ENCODE data around the gene IGIP. TPM values are rescaled to one million over a fixed set of nuclear protein-coding genes. Genes with fewer than 3 reads are reported as not detected.

The IGIP gene
- total RNA-seq (ENCODE audit: low replicate concordance), result 2.6 and 2.9 TPM in 2 replicates
- long read RNA-seq, result 0 reads

DNA sequence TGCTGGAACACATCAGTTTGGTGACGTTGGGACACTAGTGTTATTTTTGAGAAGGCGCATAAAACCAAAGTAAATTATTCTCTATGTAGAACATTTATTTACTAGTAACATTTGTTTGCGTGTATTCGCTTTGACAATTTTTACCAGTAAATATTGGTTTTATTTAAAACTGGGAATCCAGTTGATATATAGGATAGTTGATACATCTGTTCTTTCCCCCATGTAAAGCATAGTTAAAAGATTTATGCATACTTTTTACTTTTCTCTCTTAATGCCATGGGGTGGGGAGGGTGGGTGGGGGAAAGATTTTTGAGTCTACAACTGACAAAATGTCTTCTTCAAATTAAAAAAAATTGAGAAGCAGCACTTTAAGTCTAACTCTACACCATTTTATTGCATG, at the start of gene IGIP:
Gene IGIP, plus strand, starts transcription at position 301 of the 400 bp plus-strand sequence. CDS start 2,540 bp downstream, outside the sequence.
- Mint-ChIP-seq H3K27me3 (peaks cover 7% of the 10 kb centered on the region), H3K9me3 (no peaks in the 10 kb centered on the region), H3K4me1 (ENCODE audit: unreplicated experiment) (no peaks in the 10 kb centered on the region), H3K4me3 (no peak within 1 kb of the TSS), H3K36me3 (no peaks in the 10 kb centered on the region), H3K27ac (no peak within 1 kb of the TSS)
- TF ChIP-seq, protein P1, sequence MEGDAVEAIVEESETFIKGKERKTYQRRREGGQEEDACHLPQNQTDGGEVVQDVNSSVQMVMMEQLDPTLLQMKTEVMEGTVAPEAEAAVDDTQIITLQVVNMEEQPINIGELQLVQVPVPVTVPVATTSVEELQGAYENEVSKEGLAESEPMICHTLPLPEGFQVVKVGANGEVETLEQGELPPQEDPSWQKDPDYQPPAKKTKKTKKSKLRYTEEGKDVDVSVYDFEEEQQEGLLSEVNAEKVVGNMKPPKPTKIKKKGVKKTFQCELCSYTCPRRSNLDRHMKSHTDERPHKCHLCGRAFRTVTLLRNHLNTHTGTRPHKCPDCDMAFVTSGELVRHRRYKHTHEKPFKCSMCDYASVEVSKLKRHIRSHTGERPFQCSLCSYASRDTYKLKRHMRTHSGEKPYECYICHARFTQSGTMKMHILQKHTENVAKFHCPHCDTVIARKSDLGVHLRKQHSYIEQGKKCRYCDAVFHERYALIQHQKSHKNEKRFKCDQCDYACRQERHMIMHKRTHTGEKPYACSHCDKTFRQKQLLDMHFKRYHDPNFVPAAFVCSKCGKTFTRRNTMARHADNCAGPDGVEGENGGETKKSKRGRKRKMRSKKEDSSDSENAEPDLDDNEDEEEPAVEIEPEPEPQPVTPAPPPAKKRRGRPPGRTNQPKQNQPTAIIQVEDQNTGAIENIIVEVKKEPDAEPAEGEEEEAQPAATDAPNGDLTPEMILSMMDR (conservative IDR thresholded peaks at IDR 0.05), result no peak
- DNase-seq (ENCODE audit: extremely low spot score, unreplicated experiment), result no peak

- Mint-ChIP-seq H3K9me3 (no peaks in the 10 kb centered on the region), H3K36me3 (no peaks in the 10 kb centered on the region), H3K27ac (no peak overlapping the region), H3K4me3 (no peak overlapping the region), H3K27me3 (peaks cover 62% of the 10 kb centered on the region), H3K4me1 (ENCODE audit: unreplicated experiment) (no peaks in the 10 kb centered on the region)
- TF ChIP-seq, protein P1 (conservative IDR thresholded peaks at IDR 0.05), result no peak
- DNase-seq (ENCODE audit: extremely low spot score, unreplicated experiment), result no peak
Measured at GRCh38 chr5:140076142-140076541, 49.6 kb upstream of the IGIP start.

- no peak for DNase-seq (ENCODE audit: extremely low spot score, unreplicated experiment)
- Mint-ChIP-seq H3K4me3 (no peak overlapping the region), H3K27ac (no peak overlapping the region), H3K4me1 (ENCODE audit: unreplicated experiment) (no peaks in the 10 kb centered on the region), H3K27me3 (peaks cover 59% of the 10 kb centered on the region), H3K9me3 (no peaks in the 10 kb centered on the region), H3K36me3 (no peaks in the 10 kb centered on the region)
- TF ChIP-seq, protein P1 (conservative IDR thresholded peaks at IDR 0.05), result no peak
Measured at GRCh38 chr5:140076788-140077187, 48.9 kb upstream of the IGIP start.

DNA sequence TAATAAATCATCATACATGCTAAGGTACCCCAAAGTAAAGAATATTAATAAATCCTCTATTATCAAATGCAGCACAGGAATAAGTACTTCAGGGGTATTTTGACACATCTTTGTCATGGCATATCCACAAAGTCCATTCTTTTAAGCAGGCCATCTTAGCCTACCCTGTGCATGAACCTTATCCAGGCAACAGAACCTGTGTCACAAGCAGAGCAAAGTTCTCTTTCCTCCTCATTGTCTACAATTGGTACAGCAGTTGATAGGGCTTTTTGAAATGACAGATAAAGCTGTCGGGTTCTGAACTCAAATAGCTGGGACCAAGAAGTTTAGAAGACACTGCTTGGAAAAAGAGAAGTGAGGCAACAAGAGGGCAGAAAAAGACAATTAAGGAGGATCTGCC, 42.6 kb upstream of the IGIP start:
- DNase-seq (ENCODE audit: extremely low spot score, unreplicated experiment), result no peak
- no peaks in the 10 kb centered on the region for H3K9me3 Mint-ChIP-seq
- no peak overlapping the region for H3K27ac Mint-ChIP-seq
- no peak overlapping the region for H3K4me3 Mint-ChIP-seq
- H3K36me3 Mint-ChIP-seq, result no peaks in the 10 kb centered on the region
- no peaks in the 10 kb centered on the region for H3K4me1 Mint-ChIP-seq (ENCODE audit: unreplicated experiment)
- H3K27me3 Mint-ChIP-seq, result peaks cover 71% of the 10 kb centered on the region
- TF ChIP-seq, protein P1 (conservative IDR thresholded peaks at IDR 0.05), result no peak

- TF ChIP-seq, protein P1 (conservative IDR thresholded peaks at IDR 0.05), result no peak
- DNase-seq (ENCODE audit: extremely low spot score, unreplicated experiment), result no peak
- H3K27me3 Mint-ChIP-seq, result peaks cover 69% of the 10 kb centered on the region
- no peak overlapping the region for H3K27ac Mint-ChIP-seq
- H3K4me3 Mint-ChIP-seq, result no peak overlapping the region
- no peaks in the 10 kb centered on the region for H3K36me3 Mint-ChIP-seq
- H3K9me3 Mint-ChIP-seq, result no peaks in the 10 kb centered on the region
- no peaks in the 10 kb centered on the region for H3K4me1 Mint-ChIP-seq (ENCODE audit: unreplicated experiment)
Measured at GRCh38 chr5:140083650-140084049, 42.1 kb upstream of the IGIP start.

DNA sequence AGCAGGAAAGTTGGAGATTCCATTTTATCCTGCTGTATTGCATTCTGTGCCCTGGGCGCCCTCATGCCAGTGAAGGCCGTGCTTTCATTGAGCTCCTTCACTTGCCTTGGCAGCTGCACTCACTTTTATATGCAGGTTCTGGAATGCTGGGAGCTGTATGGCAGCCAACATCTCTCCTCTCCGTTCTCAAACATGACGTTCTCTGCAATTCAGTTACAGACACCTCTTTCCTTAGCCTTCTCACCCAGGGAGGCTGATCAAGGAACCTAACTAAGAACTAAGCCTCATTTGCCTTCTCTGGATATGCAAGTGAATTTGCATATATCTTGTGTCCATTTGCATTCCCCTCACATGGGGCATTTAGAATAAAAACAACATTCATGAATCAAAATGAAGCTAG, 41.2 kb upstream of the IGIP start:
- H3K27me3 Mint-ChIP-seq, result peaks cover 66% of the 10 kb centered on the region
- no peak overlapping the region for H3K4me3 Mint-ChIP-seq
- DNase-seq (ENCODE audit: extremely low spot score, unreplicated experiment), result no peak
- no peak overlapping the region for H3K27ac Mint-ChIP-seq
- H3K4me1 Mint-ChIP-seq (ENCODE audit: unreplicated experiment), result no peaks in the 10 kb centered on the region
- TF ChIP-seq, protein P1 (conservative IDR thresholded peaks at IDR 0.05), result no peak
- H3K9me3 Mint-ChIP-seq, result no peaks in the 10 kb centered on the region
- no peaks in the 10 kb centered on the region for H3K36me3 Mint-ChIP-seq

All from type B pancreatic cell (in vitro differentiated cells).